ENCODE data around the gene PHF14.

DNA sequence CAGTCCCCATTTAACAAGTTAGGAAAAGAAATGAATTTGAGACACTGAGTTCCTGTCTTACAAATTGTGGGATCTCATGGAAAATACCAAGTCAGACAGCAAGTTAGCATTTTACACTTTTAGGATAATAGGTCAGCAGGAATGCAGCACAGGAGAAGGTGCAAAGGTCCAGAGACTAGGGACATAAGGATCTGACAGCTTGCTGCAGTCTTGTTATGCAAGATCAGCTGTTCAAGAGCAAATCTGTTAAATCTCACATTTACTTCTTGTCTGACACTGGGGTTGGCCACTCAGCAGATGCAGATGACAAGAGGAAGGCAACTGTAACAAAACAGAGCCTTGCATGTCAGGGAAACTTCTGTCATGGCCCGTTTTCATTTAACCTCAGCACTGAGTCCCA, 239.6 kb downstream of the PHF14 start:
- TF ChIP-seq EZH2phosphoT487 (IDR thresholded peaks at IDR 0.05; ENCODE audit: insufficient read depth, low read depth) (no peak), EZH2 (IDR thresholded peaks at IDR 0.05; ENCODE audit: insufficient read depth, poor library complexity, severe bottlenecking) (no peak)

Measured in GM23248 (cell line).